GM23248 (cell line): ENCODE results near the gene NOS2. TPM values are rescaled to one million over a fixed set of nuclear protein-coding genes. Genes with fewer than 3 reads are reported as not detected.
"Not testable (repeated sequence)": the region's sequence is repeated elsewhere in the genome, so short reads cannot be mapped to it uniquely, and the experiment has no call there.

Experiments used
- DNase-seq: peaks from one replicate; pipeline ENCODE4 v3.0.0-alpha.2; 2015
- H2AFZ ChIP-seq: fragments of 200-600 bp; sonication (generic); 2 replicates; pipeline ENCODE4 v1.6.1; 2016; ENCODE audit warnings: antibody characterized with exemption
- H3F3A ChIP-seq: fragments of 200-600 bp; sonication (generic); 2 replicates; pipeline ENCODE4 v1.6.1; 2016; ENCODE audit warnings: mild to moderate bottlenecking, antibody characterized with exemption, mixed run types; ENCODE audit not compliant: insufficient read depth
- H3K27ac ChIP-seq: fragments of 200-600 bp; sonication (generic); 2 replicates; pipeline ENCODE4 v1.5.1; 2016; ENCODE audit warnings: mild to moderate bottlenecking
- H3K27me3 ChIP-seq: fragments of 200-600 bp; sonication (generic); replicated peaks from 2 replicates; pipeline ENCODE4 v1.6.1; 2016; ENCODE audit warnings: mild to moderate bottlenecking; ENCODE audit not compliant: insufficient read depth
- H3K36me3 ChIP-seq: fragments of 200-600 bp; sonication (generic); 2 replicates; pipeline ENCODE4 v1.6.1; 2016; ENCODE audit warnings: low read depth, mild to moderate bottlenecking
- H3K4me1 ChIP-seq: fragments of 200-600 bp; sonication (generic); 2 replicates; pipeline ENCODE4 v1.6.1; 2016; ENCODE audit warnings: mild to moderate bottlenecking; ENCODE audit not compliant: insufficient read depth
- H3K4me2 ChIP-seq: fragments of 200-600 bp; sonication (generic); one replicate; pipeline ENCODE4 v1.6.1; 2016; ENCODE audit warnings: mild to moderate bottlenecking; ENCODE audit not compliant: unreplicated experiment
- H3K4me3 ChIP-seq: fragments of 200-600 bp; sonication (generic); 2 replicates; pipeline ENCODE4 v1.5.1; 2016; ENCODE audit warnings: mild to moderate bottlenecking
- H3K79me2 ChIP-seq: fragments of 200-600 bp; sonication (generic); 2 replicates; pipeline ENCODE4 v1.6.1; 2016; ENCODE audit warnings: mild to moderate bottlenecking; ENCODE audit not compliant: insufficient read depth
- H3K9ac ChIP-seq: fragments of 200-600 bp; sonication (generic); 2 replicates; pipeline ENCODE4 v1.6.1; 2016; ENCODE audit warnings: mild to moderate bottlenecking
- H3K9me2 ChIP-seq: fragments of 200-600 bp; sonication (generic); 2 replicates; pipeline ENCODE4 v1.6.1; 2016; ENCODE audit warnings: mixed run types, mild to moderate bottlenecking, moderate library complexity; ENCODE audit not compliant: insufficient read depth
- H3K9me3 ChIP-seq: fragments of 200-600 bp; sonication (generic); one replicate; pipeline ENCODE4 v1.6.1; 2017; ENCODE audit warnings: low read depth
- H4K20me1 ChIP-seq: fragments of 200-600 bp; sonication (generic); 2 replicates; pipeline ENCODE4 v1.6.0; 2016; ENCODE audit not compliant: insufficient read depth
- EZH2 ChIP-seq: fragments of 200-600 bp; sonication (generic); IDR thresholded peaks from 2 replicates; pipeline ENCODE4 v1.6.1; 2018; ENCODE audit warnings: antibody characterized with exemption, mild to moderate bottlenecking; ENCODE audit not compliant: insufficient read depth, poor library complexity, severe bottlenecking
- EZH2phosphoT487 ChIP-seq: fragments of 200-600 bp; sonication (generic); IDR thresholded peaks from 2 replicates; pipeline ENCODE4 v1.6.1; 2018; ENCODE audit warnings: antibody characterized with exemption, moderate library complexity, mild to moderate bottlenecking, low read depth; ENCODE audit not compliant: insufficient read depth
- WGBS, 2 experiments: methylation state at CpG; one replicate each; pipeline ENCODE4 v1.1.6; 2015 to 2017; ENCODE audit warnings: low lambda C conversion rate in 2 of 2, low coverage in 1 of 2; ENCODE audit errors: missing lambda C conversion rate in 2 of 2; 5-methylcytosine and 5-hydroxymethylcytosine counted together
- in situ Hi-C: fragments of 300-500 bp; cut with MboI; formaldehyde crosslinking; loops from 2 replicates; pipeline ENCODE4 v1.15.0; 2020
- polyA plus RNA-seq: library from polyadenylated mRNA; unstranded; fragments of >200 nt; fragmentation: Nextera tagmentation; extraction: Ambion mirVana; gene quantifications from 2 replicates; pipeline ENCODE4 v1.2.1, GENCODE V29; 2016
- total RNA-seq: library from RNA; depleted of rRNA; stranded (reverse); fragments of >200 nt; shearing (Covaris generic); gene quantifications from 2 replicates; pipeline ENCODE4 v1.2.3, GENCODE V29; 2014

The NOS2 gene
- total and polyA plus RNA-seq, 2 experiments from 2014 or later = not detected

- in situ Hi-C loops = no loop called here
- 71 to 75% methylated on average over 8 of the region's 8 CpGs for WGBS, 2 experiments
- no peak for DNase-seq
Observed at GRCh38 chr17:27754549-27754948, 45.8 kb downstream of the NOS2 start.

GRCh38 chr17:27753726-27754125 lies 46.6 kb downstream of the NOS2 start:
- H2AFZ ChIP-seq, H3K4me3 ChIP-seq, H3K27me3 ChIP-seq, H3K9me3 ChIP-seq, H3K4me2 ChIP-seq, H3K4me1 ChIP-seq, in situ Hi-C loops, H3K79me2 ChIP-seq, H4K20me1 ChIP-seq, H3K36me3 ChIP-seq, H3K27ac ChIP-seq, H3K9me2 ChIP-seq, H3F3A ChIP-seq, H3K9ac ChIP-seq, DNase-seq: not testable (repeated sequence)
- WGBS, 2 experiments = 90 to 92% methylated on average over 13 of the region's 13 CpGs

More at GRCh38 chr17:27754549-27754948, 45.8 kb downstream of the NOS2 start:
- Histone ChIP-seq H3K36me3 (no peaks in the 10 kb centered on the region), H3K4me2 (no peak overlapping the region), H3K4me1 (no peaks in the 10 kb centered on the region), H3K79me2 (no peaks in the 10 kb centered on the region), H3F3A (no peaks in the 10 kb centered on the region), H3K9me3 (no peaks in the 10 kb centered on the region), H3K9me2 (no peaks in the 10 kb centered on the region), H3K27me3 (no peaks in the 10 kb centered on the region), H4K20me1 (no peaks in the 10 kb centered on the region), H3K9ac (no peak overlapping the region), H3K4me3 (no peak overlapping the region), H2AFZ (no peak overlapping the region), H3K27ac (no peak overlapping the region)
- TF ChIP-seq EZH2 (no peak), EZH2phosphoT487 (no peak)

- WGBS, 2 experiments = 51 to 65% methylated on average over 6 of the region's 19 CpGs
- DNase-seq, H3K4me1 ChIP-seq, H3F3A ChIP-seq, H3K79me2 ChIP-seq, H3K4me2 ChIP-seq, H4K20me1 ChIP-seq, in situ Hi-C loops, H3K27me3 ChIP-seq, H3K36me3 ChIP-seq, H3K9ac ChIP-seq, H2AFZ ChIP-seq, H3K27ac ChIP-seq, H3K9me3 ChIP-seq, H3K4me3 ChIP-seq, H3K9me2 ChIP-seq: not testable (repeated sequence)
Observed at GRCh38 chr17:27752831-27753619, 47.3 kb downstream of the NOS2 start.

- Histone ChIP-seq H3K79me2 (no peaks in the 10 kb centered on the region), H3K4me3 (no peak overlapping the region), H3K9me2 (no peaks in the 10 kb centered on the region), H3K4me2 (no peak overlapping the region), H2AFZ (no peak overlapping the region), H3F3A (no peaks in the 10 kb centered on the region), H3K4me1 (no peaks in the 10 kb centered on the region), H4K20me1 (no peaks in the 10 kb centered on the region), H3K9ac (no peak overlapping the region), H3K9me3 (no peaks in the 10 kb centered on the region), H3K27ac (no peak overlapping the region), H3K27me3 (no peaks in the 10 kb centered on the region), H3K36me3 (no peaks in the 10 kb centered on the region)
- DNase-seq = no peak
- WGBS, 2 experiments = 73 to 76% methylated on average over 18 to 19 of the region's 19 CpGs
- TF ChIP-seq EZH2 = no peak
- TF ChIP-seq EZH2phosphoT487 = no peak
- in situ Hi-C loops = no loop called here
Observed at GRCh38 chr17:27751622-27752490, 48.5 kb downstream of the NOS2 start.
